Endothelial cell of umbilical vein (primary cell): ENCODE measurements around the gene CCDC197.

Experiments used
- CTCF ChIP-seq, 2 donors: IDR thresholded peaks; 1 replicate in 1 of 2; 2 replicates in 1 of 2; pipeline ENCODE4 v1.5.1; 2011; ENCODE audit warnings: low read length in 2 of 2, mild to moderate bottlenecking in 2 of 2, moderate library complexity in 2 of 2, control low read depth in 1 of 2, inconsistent platforms in 1 of 2, low read depth in 1 of 2; ENCODE audit not compliant: insufficient read depth in 1 of 2; ENCODE audit errors: extremely low read depth in 1 of 2
- EZH2 ChIP-seq: IDR thresholded peaks from 2 replicates; pipeline ENCODE4 v1.6.1; 2012; ENCODE audit warnings: borderline replicate concordance, low read depth, mild to moderate bottlenecking, moderate library complexity, low read length, inconsistent platforms; ENCODE audit not compliant: severe bottlenecking
- FOS ChIP-seq: IDR thresholded peaks from 2 replicates; pipeline ENCODE4 v1.6.1; 2011; ENCODE audit warnings: mild to moderate bottlenecking, low read length, moderate library complexity, borderline replicate concordance; ENCODE audit not compliant: insufficient read depth
- POLR2A ChIP-seq: IDR thresholded peaks from 2 replicates; pipeline ENCODE4 v1.6.1; 2012; ENCODE audit warnings: low read depth, mild to moderate bottlenecking, control low read depth, low read length
- POLR2AphosphoS5 ChIP-seq: IDR thresholded peaks from 2 replicates; pipeline ENCODE4 v1.6.1; 2012; ENCODE audit warnings: low read depth, mild to moderate bottlenecking, control low read depth, low read length, moderate library complexity; ENCODE audit not compliant: insufficient read depth

DNA sequence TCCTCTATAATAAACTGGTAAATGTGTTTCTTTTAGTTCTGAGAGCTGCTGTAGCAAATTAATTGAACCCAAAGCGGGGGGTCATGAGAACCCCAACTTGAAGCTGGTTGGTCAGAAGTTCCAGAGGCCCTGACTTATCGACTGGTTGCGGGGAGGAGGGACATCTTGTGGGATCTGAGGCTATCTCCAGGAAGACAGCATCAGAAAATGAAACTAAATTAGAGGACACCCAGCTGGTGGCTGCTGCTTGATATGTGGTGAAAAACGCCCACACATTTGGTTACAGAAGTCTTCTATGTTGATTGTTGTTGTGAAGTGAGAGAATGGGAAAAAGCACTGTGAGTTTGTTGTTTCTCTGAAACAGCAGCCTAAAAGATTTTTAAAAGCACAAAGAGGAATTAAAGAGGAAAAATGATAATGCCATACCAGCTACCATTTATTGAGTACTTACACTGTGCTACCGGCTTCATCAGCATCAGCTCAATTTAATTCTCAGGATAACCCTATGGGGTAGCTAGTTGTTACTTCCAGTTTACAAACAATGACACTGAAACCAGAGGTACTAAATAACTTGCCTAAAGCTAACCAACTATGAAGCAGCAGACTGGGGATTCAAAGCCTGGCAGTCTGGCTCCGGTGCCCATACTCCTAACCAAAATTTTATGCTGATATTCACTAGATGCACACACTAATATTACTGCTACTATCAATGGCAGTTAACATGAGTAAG lies 59.6 kb downstream of the CCDC197 start:
- TF ChIP-seq POLR2AphosphoS5 (no peak), CTCF (IDR thresholded peaks at IDR 0.05; ENCODE audit: extremely low read depth in 1 of 2, insufficient read depth in 1 of 2, low read depth in 1 of 2, low read length in 2 of 2) (no peak), POLR2A (no peak), FOS (no peak), EZH2 (no peak)
